ENCODE measurements around the gene SH2D3C. TPM values are rescaled to one million over a fixed set of nuclear protein-coding genes. Genes with fewer than 3 reads are reported as not detected.

The SH2D3C gene
- total RNA-seq, 1 experiment from 2014 or later, result not detected

- Mint-ChIP-seq H3K36me3 (ENCODE audit: insufficient read depth, unreplicated experiment) (peaks cover 71% of the 10 kb centered on the region), H3K27ac (ENCODE audit: low read depth, unreplicated experiment) (peak overlapping the region; percentile 75), H3K4me1 (ENCODE audit: insufficient read depth, unreplicated experiment) (peaks cover 9% of the 10 kb centered on the region), H3K4me3 (ENCODE audit: unreplicated experiment) (no peak overlapping the region), H3K9me3 (ENCODE audit: unreplicated experiment) (no peaks in the 10 kb centered on the region), H3K27me3 (ENCODE audit: insufficient read depth, unreplicated experiment) (no peaks in the 10 kb centered on the region)
- CTCF ChIA-PET, result interaction anchor here (1.1 to 1.2 kb wide), 2 partner anchors 79 to 131 kb away, joined by 5 to 6 read pairs; no protein-coding TSS in a partner anchor
- DNase-seq (ENCODE audit: unreplicated experiment), result no peak
- TF ChIP-seq CTCF (IDR thresholded peaks at IDR 0.05; ENCODE audit: unreplicated experiment), result no peak
- POLR2A ChIA-PET, result no interaction called here
- no TSS peak for BruUV-seq (replicated peaks)
- intact Hi-C loops (cut with micrococcal nuclease), result no loop called here
Measured at GRCh38 chr9:127790094-127790855, 11.8 kb upstream of the SH2D3C start.

DNA sequence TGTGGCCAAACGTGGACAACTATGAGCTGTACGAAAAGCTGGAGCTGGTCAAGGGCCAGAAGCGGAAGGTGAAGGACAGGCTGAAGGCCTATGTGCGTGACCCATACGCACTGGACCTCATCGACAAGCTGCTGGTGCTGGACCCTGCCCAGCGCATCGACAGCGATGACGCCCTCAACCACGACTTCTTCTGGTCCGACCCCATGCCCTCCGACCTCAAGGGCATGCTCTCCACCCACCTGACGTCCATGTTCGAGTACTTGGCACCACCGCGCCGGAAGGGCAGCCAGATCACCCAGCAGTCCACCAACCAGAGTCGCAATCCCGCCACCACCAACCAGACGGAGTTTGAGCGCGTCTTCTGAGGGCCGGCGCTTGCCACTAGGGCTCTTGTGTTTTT lies 10.7 kb upstream of the SH2D3C start:
- Mint-ChIP-seq H3K27me3 (ENCODE audit: insufficient read depth, unreplicated experiment) (no peaks in the 10 kb centered on the region), H3K27ac (ENCODE audit: low read depth, unreplicated experiment) (no peak overlapping the region), H3K36me3 (ENCODE audit: insufficient read depth, unreplicated experiment) (peaks cover 71% of the 10 kb centered on the region), H3K4me1 (ENCODE audit: insufficient read depth, unreplicated experiment) (peaks cover 9% of the 10 kb centered on the region), H3K9me3 (ENCODE audit: unreplicated experiment) (no peaks in the 10 kb centered on the region), H3K4me3 (ENCODE audit: unreplicated experiment) (no peak overlapping the region)
- POLR2A ChIA-PET, result interaction anchor here (0.7 kb wide), 1 partner anchor 13 kb away, joined by 3 read pairs; the partner anchor contains the start of gene FPGS
- DNase-seq (ENCODE audit: unreplicated experiment), result no peak
- TF ChIP-seq CTCF (IDR thresholded peaks at IDR 0.05; ENCODE audit: unreplicated experiment), result no peak
- intact Hi-C loops (cut with micrococcal nuclease), result no loop called here
- CTCF ChIA-PET, result interaction anchor here (1.2 kb wide), 1 partner anchor 80 kb away, joined by 5 read pairs; no protein-coding TSS in a partner anchor
- BruUV-seq (replicated peaks), result no TSS peak

DNA sequence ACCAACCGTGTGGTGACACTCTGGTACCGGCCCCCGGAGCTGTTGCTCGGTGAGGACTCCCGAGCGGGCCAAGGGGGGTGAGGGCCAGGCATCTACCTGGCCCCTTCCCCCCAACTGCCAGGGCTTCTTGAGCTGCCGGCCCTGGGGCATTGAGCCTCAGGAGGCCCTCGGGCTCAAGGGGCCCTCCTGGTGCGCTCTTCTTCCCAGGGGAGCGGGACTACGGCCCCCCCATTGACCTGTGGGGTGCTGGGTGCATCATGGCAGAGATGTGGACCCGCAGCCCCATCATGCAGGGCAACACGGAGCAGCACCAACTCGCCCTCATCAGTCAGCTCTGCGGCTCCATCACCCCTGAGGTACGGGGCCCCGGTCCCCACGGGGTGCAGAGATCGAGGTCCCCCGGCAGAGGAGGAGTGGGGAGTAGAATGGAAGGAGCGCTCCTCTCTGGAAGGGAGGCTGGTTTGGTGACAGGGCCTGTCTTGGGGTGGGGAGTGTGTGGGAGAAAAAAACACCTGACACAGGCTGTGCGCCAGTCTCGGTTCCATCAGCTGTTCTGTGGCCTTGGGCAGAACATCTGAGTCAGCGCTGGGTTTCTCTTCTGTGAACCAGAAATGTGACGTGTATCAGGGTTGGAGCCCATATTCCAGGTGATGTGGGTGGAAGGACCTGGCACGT lies 10.0 kb upstream of the SH2D3C start:
- no peaks in the 10 kb centered on the region for H3K27me3 Mint-ChIP-seq (ENCODE audit: insufficient read depth, unreplicated experiment)
- H3K4me3 Mint-ChIP-seq (ENCODE audit: unreplicated experiment), result no peak overlapping the region
- H3K9me3 Mint-ChIP-seq (ENCODE audit: unreplicated experiment), result no peaks in the 10 kb centered on the region
- intact Hi-C loops (cut with micrococcal nuclease), result no loop called here
- peaks cover 9% of the 10 kb centered on the region for H3K4me1 Mint-ChIP-seq (ENCODE audit: insufficient read depth, unreplicated experiment)
- H3K27ac Mint-ChIP-seq (ENCODE audit: low read depth, unreplicated experiment), result no peak overlapping the region
- no peak for TF ChIP-seq CTCF (IDR thresholded peaks at IDR 0.05; ENCODE audit: unreplicated experiment)
- no TSS peak for BruUV-seq (replicated peaks)
- ChIA-PET CTCF (interaction anchor here (0.6 to 2.0 kb wide), 7 partner anchors 78 to 345 kb away, joined by 3 to 19 read pairs (median 5); no protein-coding TSS in a partner anchor), POLR2A (interaction anchor here (0.7 to 3.0 kb wide), 5 partner anchors 9 to 54 kb away, joined by 3 to 9 read pairs (median 4); partner anchors contain the start of genes FPGS and TOR2A)
- peaks cover 70% of the 10 kb centered on the region for H3K36me3 Mint-ChIP-seq (ENCODE audit: insufficient read depth, unreplicated experiment)
- DNase-seq (ENCODE audit: unreplicated experiment), result no peak

DNA sequence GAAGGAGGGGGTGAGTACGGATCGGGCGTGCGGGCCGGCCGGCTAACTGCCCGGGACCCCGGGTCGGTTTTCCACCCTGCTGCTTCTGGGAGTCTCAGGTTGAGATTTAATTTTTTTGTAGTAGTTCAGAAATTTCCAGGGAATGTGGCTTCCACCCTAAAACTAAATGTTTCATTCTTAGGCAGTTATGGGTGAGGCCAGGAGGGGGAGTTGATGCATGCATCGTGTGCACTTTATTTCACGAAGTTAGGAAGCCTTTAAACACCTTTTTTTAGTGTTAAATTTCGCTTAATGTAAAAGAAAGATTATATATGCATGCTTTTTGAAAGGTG lies 8.3 kb upstream of the SH2D3C start:
- no TSS peak for BruUV-seq (replicated peaks)
- intact Hi-C loops (cut with micrococcal nuclease), result loop anchor here (1.0 kb wide), 2 partner anchors 84 to 133 kb away; no protein-coding TSS in a partner anchor
- POLR2A ChIA-PET, result interaction anchor here (0.7 to 3.0 kb wide), 11 partner anchors 11 to 312 kb away, joined by 3 to 36 read pairs (median 6); partner anchors contain the start of genes FPGS and TOR2A

More for the DNA sequence above, 8.3 kb upstream of the SH2D3C start:
- peak; percentile 45 for TF ChIP-seq CTCF (IDR thresholded peaks at IDR 0.05; ENCODE audit: unreplicated experiment)
- no peaks in the 10 kb centered on the region for H3K9me3 Mint-ChIP-seq (ENCODE audit: unreplicated experiment)
- peaks cover 52% of the 10 kb centered on the region for H3K36me3 Mint-ChIP-seq (ENCODE audit: insufficient read depth, unreplicated experiment)
- peaks cover 9% of the 10 kb centered on the region for H3K4me1 Mint-ChIP-seq (ENCODE audit: insufficient read depth, unreplicated experiment)
- no peaks in the 10 kb centered on the region for H3K27me3 Mint-ChIP-seq (ENCODE audit: insufficient read depth, unreplicated experiment)
- peak overlapping the region; percentile 90 for H3K4me3 Mint-ChIP-seq (ENCODE audit: unreplicated experiment)
- H3K27ac Mint-ChIP-seq (ENCODE audit: low read depth, unreplicated experiment), result peak overlapping the region; percentile 59
- CTCF ChIA-PET, result interaction anchor here (0.6 to 2.2 kb wide), 10 partner anchors 11 to 171 kb away, joined by 3 to 19 read pairs (median 4); no protein-coding TSS in a partner anchor
- peak; percentile 22 for DNase-seq (ENCODE audit: unreplicated experiment)
